NB4 (cell line): ENCODE results near the gene ZMIZ2.

Experiments used
- DNase-seq: peaks from one replicate; pipeline ENCODE4 v3.0.0; 2010; ENCODE audit warnings: low read depth
- H3K4me3 ChIP-seq: one replicate; pipeline ENCODE4 v1.5.1; 2011; ENCODE audit warnings: mild to moderate bottlenecking, low read depth, low read length, moderate library complexity
- MYC ChIP-seq: IDR thresholded peaks from 2 replicates; pipeline ENCODE4 v1.6.1; 2011; ENCODE audit warnings: low read depth, low read length
- POLR2A ChIP-seq: IDR thresholded peaks from 2 replicates; pipeline ENCODE4 v1.6.1; 2011; ENCODE audit warnings: mild to moderate bottlenecking; ENCODE audit not compliant: insufficient read length; ENCODE audit errors: extremely low read depth
- TF ChIP-seq, protein P1 (sequence below): IDR thresholded peaks from 2 replicates; pipeline ENCODE4 v1.6.1; 2011; ENCODE audit warnings: low read depth, low read length
- TF ChIP-seq, protein P2 (sequence below): IDR thresholded peaks from one replicate; pipeline ENCODE4 v1.5.1; 2012; ENCODE audit warnings: low read depth, low read length

Gene ZMIZ2

DNA sequence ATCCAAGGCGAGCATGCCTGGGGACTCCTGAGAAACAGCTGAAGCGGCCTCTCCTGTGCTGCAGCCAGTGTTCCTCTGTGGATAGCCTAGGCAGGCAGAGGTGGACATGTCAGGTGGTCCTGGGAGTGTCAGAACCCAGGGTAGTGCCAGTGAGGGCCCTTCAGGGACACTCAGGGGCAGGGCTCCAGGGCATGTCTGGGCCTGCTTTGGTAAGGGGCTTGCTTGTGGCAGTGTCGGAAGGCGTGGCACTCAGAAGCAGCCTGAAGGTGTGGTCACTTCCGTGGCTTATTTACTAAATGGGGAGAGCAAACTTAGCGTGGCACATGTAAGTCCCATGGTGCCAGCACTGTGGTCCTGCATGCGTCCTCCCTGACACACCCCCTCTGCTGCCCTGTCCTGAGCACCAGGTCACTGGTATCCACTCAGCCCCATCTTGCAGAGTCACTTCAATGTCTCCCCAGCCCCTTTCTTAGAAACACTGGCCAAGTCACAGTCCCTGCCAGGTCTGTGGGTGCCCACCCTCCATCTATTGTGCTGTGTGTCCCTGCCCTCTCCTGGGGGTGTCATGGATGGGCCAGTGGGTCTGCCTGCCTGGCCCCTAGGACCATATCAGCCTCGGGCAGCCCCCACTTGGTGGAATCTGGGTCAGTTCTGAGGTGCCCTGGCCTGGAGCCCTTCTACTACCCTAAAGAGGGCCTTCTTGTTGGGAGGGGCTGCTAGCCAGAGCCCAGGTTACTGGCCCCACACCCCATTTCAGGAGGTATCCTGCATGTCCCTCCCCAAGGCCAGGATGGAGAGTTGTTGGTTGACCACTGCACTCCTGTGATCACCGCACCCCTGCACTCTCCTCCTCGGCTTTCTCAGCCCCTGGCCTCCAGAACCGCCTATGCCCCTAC, 6.4 kb downstream of the ZMIZ2 start:
- H3K4me3 ChIP-seq = no peak overlapping the region
- DNase-seq = no peak
- TF ChIP-seq POLR2A = no peak
- no peak for TF ChIP-seq MYC
- TF ChIP-seq, protein P1, sequence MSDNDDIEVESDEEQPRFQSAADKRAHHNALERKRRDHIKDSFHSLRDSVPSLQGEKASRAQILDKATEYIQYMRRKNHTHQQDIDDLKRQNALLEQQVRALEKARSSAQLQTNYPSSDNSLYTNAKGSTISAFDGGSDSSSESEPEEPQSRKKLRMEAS = no peak
- TF ChIP-seq, protein P2, sequence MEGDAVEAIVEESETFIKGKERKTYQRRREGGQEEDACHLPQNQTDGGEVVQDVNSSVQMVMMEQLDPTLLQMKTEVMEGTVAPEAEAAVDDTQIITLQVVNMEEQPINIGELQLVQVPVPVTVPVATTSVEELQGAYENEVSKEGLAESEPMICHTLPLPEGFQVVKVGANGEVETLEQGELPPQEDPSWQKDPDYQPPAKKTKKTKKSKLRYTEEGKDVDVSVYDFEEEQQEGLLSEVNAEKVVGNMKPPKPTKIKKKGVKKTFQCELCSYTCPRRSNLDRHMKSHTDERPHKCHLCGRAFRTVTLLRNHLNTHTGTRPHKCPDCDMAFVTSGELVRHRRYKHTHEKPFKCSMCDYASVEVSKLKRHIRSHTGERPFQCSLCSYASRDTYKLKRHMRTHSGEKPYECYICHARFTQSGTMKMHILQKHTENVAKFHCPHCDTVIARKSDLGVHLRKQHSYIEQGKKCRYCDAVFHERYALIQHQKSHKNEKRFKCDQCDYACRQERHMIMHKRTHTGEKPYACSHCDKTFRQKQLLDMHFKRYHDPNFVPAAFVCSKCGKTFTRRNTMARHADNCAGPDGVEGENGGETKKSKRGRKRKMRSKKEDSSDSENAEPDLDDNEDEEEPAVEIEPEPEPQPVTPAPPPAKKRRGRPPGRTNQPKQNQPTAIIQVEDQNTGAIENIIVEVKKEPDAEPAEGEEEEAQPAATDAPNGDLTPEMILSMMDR = no peak

DNA sequence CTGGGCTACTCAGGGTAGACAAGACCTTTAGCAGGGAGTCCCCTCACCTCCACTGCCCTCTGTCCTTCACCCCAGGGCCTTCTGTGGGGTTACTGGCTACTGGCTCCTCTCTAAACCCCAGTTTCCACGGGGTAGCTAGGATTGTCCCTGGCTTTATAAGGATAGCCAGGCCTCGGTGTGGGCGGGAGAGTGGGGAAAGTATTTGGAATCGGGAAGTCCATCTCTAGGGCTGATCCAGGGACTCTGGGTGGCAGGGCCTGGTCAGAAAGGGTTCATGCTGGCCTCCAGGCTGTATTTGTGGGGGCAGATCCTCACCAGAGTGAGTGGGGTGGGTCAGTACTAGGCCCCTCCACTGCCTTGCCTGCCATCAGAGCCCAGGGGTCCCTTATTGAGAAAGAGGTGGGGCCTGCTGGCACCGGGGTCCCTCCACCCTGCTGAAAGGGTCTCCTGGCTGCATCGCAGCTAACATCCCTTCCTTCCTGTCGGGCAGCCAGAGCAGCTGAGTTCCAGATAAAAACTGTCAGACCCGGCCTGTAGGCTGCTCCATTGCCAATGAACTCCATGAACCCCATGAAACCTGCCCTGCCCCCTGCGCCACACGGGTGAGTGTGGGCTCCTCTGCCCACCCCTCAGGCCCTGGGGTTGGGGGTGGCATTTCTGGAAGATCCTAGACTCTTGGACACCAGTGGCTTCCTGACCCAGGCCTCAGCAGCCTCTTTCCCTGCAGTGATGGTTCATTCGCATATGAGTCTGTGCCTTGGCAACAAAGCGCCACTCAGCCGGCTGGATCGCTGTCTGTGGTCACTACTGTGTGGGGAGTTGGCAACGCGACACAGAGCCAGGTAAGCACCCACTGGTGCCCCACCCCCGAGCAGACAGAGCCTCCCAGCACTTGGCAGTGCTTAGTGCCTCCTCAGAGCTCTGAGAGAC, 7.3 kb downstream of the ZMIZ2 start:
- no peak for TF ChIP-seq MYC
- H3K4me3 ChIP-seq = no peak overlapping the region
- no peak for DNase-seq

DNA sequence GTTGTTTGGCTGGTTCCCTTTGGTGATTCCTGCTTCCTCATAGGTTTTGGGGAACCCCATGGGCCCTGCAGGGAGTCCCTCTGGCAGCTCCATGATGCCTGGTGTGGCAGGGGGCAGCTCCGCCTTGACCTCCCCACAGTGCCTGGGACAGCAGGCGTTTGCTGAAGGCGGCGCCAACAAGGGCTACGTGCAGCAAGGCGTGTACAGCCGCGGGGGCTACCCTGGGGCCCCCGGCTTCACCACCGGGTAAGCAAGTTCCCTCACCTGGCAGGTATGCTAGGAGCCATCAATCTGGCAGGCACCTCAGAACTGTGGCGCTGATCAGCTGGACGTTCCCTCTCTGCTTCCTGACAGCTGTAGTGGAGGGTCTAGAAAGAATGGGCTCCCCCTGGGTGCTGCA, 8.3 kb downstream of the ZMIZ2 start:
- TF ChIP-seq POLR2A = no peak
- TF ChIP-seq, protein P1 = no peak
- TF ChIP-seq MYC = no peak
- TF ChIP-seq, protein P2 = no peak
- no peak overlapping the region for H3K4me3 ChIP-seq
- no peak for DNase-seq

DNA sequence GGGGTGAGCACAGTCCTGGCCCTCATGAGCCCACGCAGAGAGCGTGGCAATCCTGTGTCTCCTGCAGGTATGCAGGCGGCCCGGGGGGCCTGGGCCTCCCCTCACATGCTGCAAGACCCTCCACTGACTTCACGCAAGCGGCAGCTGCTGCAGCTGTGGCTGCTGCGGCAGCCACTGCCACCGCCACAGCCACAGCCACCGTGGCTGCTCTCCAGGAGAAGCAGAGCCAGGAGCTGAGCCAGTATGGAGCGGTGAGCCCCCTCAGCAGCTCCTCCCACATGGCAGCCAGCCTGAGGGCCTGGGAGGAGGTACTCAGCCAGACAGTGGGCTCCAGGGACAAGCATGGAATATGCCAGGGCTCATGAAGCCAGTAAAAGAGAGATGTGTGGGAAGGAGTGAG, 8.7 kb downstream of the ZMIZ2 start:
- TF ChIP-seq MYC (no peak), POLR2A (no peak)
- TF ChIP-seq, protein P1 = no peak
- TF ChIP-seq, protein P2 = no peak
- no peak for DNase-seq
- no peak overlapping the region for H3K4me3 ChIP-seq

DNA sequence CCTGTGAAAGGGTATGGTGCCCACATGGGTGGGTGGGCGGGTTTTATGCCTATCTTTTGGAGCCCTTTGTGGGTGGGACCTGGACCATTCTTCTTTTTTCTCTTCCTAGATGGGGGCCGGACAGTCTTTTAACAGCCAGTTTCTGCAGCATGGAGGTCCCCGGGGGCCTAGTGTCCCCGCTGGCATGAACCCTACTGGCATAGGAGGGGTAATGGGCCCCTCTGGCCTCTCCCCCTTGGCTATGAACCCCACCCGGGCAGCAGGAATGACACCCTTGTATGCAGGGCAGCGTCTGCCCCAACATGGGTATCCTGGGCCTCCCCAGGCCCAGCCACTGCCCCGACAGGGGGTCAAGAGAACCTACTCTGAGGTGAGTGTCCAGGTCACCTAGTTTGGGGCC, 9.1 kb downstream of the ZMIZ2 start:
- no peak for DNase-seq
- TF ChIP-seq, protein P1 = no peak
- TF ChIP-seq, protein P2 = no peak
- TF ChIP-seq MYC (no peak), POLR2A (no peak)
- no peak overlapping the region for H3K4me3 ChIP-seq

DNA sequence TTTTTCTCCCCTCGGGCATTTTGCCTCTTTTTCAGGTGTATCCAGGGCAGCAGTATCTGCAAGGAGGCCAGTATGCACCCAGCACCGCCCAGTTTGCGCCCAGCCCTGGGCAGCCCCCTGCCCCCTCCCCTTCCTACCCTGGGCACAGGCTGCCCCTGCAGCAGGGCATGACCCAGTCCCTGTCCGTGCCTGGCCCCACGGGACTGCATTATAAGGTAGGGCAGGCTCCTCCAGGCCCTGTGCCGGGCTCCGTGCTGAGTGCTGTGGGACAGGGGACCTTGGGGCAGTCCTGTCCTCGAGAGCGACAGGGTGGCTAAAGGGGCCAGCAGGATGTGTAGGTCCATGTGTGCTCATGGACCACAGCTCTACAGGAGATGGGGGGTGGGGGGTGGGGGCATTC, 10.6 kb downstream of the ZMIZ2 start:
- H3K4me3 ChIP-seq = no peak overlapping the region
- DNase-seq = no peak
- TF ChIP-seq MYC (no peak), POLR2A (no peak)
- TF ChIP-seq, protein P1 = no peak
- TF ChIP-seq, protein P2 = no peak
